Heart left ventricle (tissue), 13 donors: ENCODE results near the gene TUT7.

ENCODE experiments used
- POLR2A ChIP-seq, 2 donors: fragments of 450-650 bp; IDR thresholded peaks; one replicate each; pipeline ENCODE4 v1.6.1; 2017; ENCODE audit warnings: antibody characterized with exemption in 2 of 2, mild to moderate bottlenecking in 2 of 2, moderate library complexity in 2 of 2
- TF ChIP-seq, protein P1 (sequence below), 12 donors: fragments of 200-600 bp; sonication (generic) in 4 of 12; IDR thresholded peaks; one replicate each; pipeline versions ENCODE4 v1.5.0 to v1.8.0; 2018 to 2022; ENCODE audit warnings: antibody characterized with exemption in 12 of 12, mild to moderate bottlenecking in 5 of 12
- donor health status: ischemic (EF 13 %, LVEDD 7.1; RV severe dilation, severe dysfunction).
- donor health status: DM: no; HTN: yes; CAD: no.
- donor health status: DM: no; HTN: no; CAD: no.
- donor health status: ischemic (EF 25% LVEDD 6.9; RV normal size, moderate dysfunction).
- donor health status: ischemic (EF 25% LVEDD 5.7; RV mildly dilated, moderate dysfunction).
- donor health status: ischemic (EF 35%, LVEDD 5.7; RV mildly dilated, moderate dysfunction).
- donor health status: nonischemic (EF 11% LVEDD 7.7; RV severe dilation, severe dysfunction).
- donor health status: DM: yes; HTN: yes; CAD: no.
- donor health status: PGD.
- donor health status: ischemic (EF 29% LVEDD 5.4; RV normal size, mild dysfunction).
- donor health status: nonischemic (EF 23%, LVEDD 6.1; RV moderate dilation, normal function).

DNA sequence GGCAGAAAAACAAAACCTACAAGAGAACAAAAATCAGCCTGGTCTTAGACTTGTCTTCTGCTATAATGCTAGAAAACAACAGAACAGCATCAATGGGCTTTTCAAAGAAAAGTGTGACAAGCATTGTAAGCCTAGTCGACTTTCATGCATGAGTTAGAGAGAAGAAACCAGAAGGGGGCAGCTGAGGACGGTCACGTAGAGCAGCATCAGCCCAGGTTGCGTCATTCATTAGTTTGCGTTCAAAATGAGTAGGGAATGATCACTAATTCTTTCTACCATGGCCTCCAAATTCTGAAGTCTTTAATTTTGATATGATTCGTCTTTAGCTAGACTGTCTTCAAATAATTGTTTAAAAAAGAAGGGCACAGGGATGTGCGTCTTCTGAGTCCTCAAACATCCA, 67.2 kb downstream of the TUT7 start:
- TF ChIP-seq, protein P1, sequence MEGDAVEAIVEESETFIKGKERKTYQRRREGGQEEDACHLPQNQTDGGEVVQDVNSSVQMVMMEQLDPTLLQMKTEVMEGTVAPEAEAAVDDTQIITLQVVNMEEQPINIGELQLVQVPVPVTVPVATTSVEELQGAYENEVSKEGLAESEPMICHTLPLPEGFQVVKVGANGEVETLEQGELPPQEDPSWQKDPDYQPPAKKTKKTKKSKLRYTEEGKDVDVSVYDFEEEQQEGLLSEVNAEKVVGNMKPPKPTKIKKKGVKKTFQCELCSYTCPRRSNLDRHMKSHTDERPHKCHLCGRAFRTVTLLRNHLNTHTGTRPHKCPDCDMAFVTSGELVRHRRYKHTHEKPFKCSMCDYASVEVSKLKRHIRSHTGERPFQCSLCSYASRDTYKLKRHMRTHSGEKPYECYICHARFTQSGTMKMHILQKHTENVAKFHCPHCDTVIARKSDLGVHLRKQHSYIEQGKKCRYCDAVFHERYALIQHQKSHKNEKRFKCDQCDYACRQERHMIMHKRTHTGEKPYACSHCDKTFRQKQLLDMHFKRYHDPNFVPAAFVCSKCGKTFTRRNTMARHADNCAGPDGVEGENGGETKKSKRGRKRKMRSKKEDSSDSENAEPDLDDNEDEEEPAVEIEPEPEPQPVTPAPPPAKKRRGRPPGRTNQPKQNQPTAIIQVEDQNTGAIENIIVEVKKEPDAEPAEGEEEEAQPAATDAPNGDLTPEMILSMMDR (IDR thresholded peaks at IDR 0.05) = peak in 2 of 12 donors; percentile 5 to 7
- TF ChIP-seq POLR2A (IDR thresholded peaks at IDR 0.05) = no peak
